Keratinocyte (primary cell): ENCODE results near the gene SRXN1. TPM values are rescaled to one million over a fixed set of nuclear protein-coding genes. Genes with fewer than 3 reads are reported as not detected.

ENCODE experiments used
- DNase-seq: peaks from one replicate; pipeline ENCODE4 v3.0.0-alpha.2; 2011; ENCODE audit warnings: low read depth, missing footprints, low spot score
- FAIRE-seq: peaks from 2 replicates; lab custom pipeline; 2011; peaks lifted over from hg19 to GRCh38; lab: Jason Lieb, UNC
- H2AFZ ChIP-seq: 2 replicates; pipeline ENCODE4 v1.6.0; 2012; ENCODE audit warnings: low read length, control low read depth, inconsistent platforms; ENCODE audit not compliant: control insufficient read depth
- H3K27ac ChIP-seq: 2 replicates; pipeline ENCODE4 v1.5.1; 2011; ENCODE audit warnings: low read length; ENCODE audit not compliant: control insufficient read depth, insufficient read depth
- H3K27me3 ChIP-seq: 3 replicates; pipeline ENCODE4 v1.6.0; 2011; ENCODE audit warnings: low read length; ENCODE audit not compliant: control insufficient read depth, insufficient read depth; ENCODE audit errors: extremely low read depth
- H3K36me3 ChIP-seq, 2 experiments: 2 replicates in 1 of 2; 3 replicates in 1 of 2; pipeline ENCODE4 v1.5.1; 2011; ENCODE audit warnings: low read length in 2 of 2, mild to moderate bottlenecking in 1 of 2; ENCODE audit not compliant: control insufficient read depth in 2 of 2, insufficient read depth in 2 of 2; ENCODE audit errors: extremely low read depth in 1 of 2
- H3K4me1 ChIP-seq: 3 replicates; pipeline ENCODE4 v1.5.1; 2011; ENCODE audit warnings: low read length; ENCODE audit not compliant: control insufficient read depth, insufficient read depth; ENCODE audit errors: extremely low read depth
- H3K4me2 ChIP-seq: 3 replicates; pipeline ENCODE4 v1.6.0; 2011; ENCODE audit warnings: low read depth, low read length; ENCODE audit not compliant: control insufficient read depth, insufficient read depth; ENCODE audit errors: extremely low read depth
- H3K4me3 ChIP-seq, 3 experiments: fragments of 200-600 bp in 1 of 3; sonication (generic) in 1 of 3; 2 replicates in 2 of 3; 3 replicates in 1 of 3; pipeline ENCODE4 v1.5.1; 2011 to 2016; ENCODE audit warnings: low read length in 3 of 3, mild to moderate bottlenecking in 3 of 3, control low read depth in 2 of 3, inconsistent platforms in 1 of 3, low read depth in 1 of 3, mixed read lengths in 1 of 3, mixed run types in 1 of 3, moderate library complexity in 1 of 3; ENCODE audit not compliant: control insufficient read depth in 2 of 3, insufficient read depth in 2 of 3; ENCODE audit errors: extremely low read depth in 1 of 3
- H3K79me2 ChIP-seq: 2 replicates; pipeline ENCODE4 v1.6.0; 2012; ENCODE audit warnings: low read length; ENCODE audit not compliant: control insufficient read depth, insufficient read depth
- H3K9ac ChIP-seq: 3 replicates; pipeline ENCODE4 v1.6.0; 2011; ENCODE audit warnings: low read length; ENCODE audit not compliant: control insufficient read depth, insufficient read depth; ENCODE audit errors: extremely low read depth
- H3K9me1 ChIP-seq: 3 replicates; pipeline ENCODE4 v1.6.0; 2011; ENCODE audit warnings: low read length; ENCODE audit not compliant: control insufficient read depth, insufficient read depth; ENCODE audit errors: extremely low read depth
- H3K9me3 ChIP-seq: 2 replicates; pipeline ENCODE4 v1.5.1; 2012; ENCODE audit warnings: low read depth, low read length; ENCODE audit not compliant: control insufficient read depth
- H4K20me1 ChIP-seq: 3 replicates; pipeline ENCODE4 v1.6.0; 2011; ENCODE audit warnings: low read length; ENCODE audit not compliant: control insufficient read depth, insufficient read depth; ENCODE audit errors: extremely low read depth
- CTCF ChIP-seq, 3 experiments: IDR thresholded peaks in 1 of 3; conservative IDR thresholded peaks in 1 of 3; optimal IDR thresholded peaks in 1 of 3; 2 replicates in 2 of 3; 3 replicates in 1 of 3; pipeline versions ENCODE3 to v1.5.1; 2011; ENCODE audit warnings: low read length in 3 of 3, mild to moderate bottlenecking in 3 of 3, moderate library complexity in 2 of 3, control low read depth in 1 of 3, inconsistent platforms in 1 of 3; ENCODE audit not compliant: insufficient read depth in 2 of 3; ENCODE audit errors: extremely low read depth in 1 of 3
- EZH2 ChIP-seq: IDR thresholded peaks from one replicate; pipeline ENCODE4 v1.6.1; 2012; ENCODE audit warnings: inconsistent platforms, mild to moderate bottlenecking, low read length, moderate library complexity
- dilution Hi-C: fragments of 300-500 bp; cut with MboI; formaldehyde crosslinking; loops from one replicate; pipeline ENCODE4 v1.7.0; 2020; ENCODE audit warnings: low sequenced_read_pairs; ENCODE audit not compliant: extremely low pct_ligation_motif_present
- polyA plus RNA-seq, 5 experiments: library from polyadenylated mRNA; depleted of rRNA in 3 of 5; stranded (reverse) in 3 of 5; stranded (forward) in 1 of 5; unstranded in 1 of 5; fragments of >200 nt; gene quantifications; 1 replicate in 1 of 5; 2 replicates in 3 of 5; 3 replicates in 1 of 5; pipeline versions ENCODE4 v1.2.1 to v1.2.3, GENCODE V29; 2011 to 2012; ENCODE audit warnings: missing spikeins in 2 of 5, low read depth in 1 of 5, low replicate concordance in 1 of 5

SRXN1 gene
- polyA plus RNA-seq, 1 donor (not counting 4 experiments of a cell fraction or from before 2014, with no cell fraction given): 51.7 TPM

- Histone ChIP-seq H3K9ac (no peak overlapping the region), H3K27ac (no peak overlapping the region), H3K9me3 (no peaks in the 10 kb centered on the region), H3K27me3 (peaks cover 19% of the 10 kb centered on the region), H3K9me1 (no peaks in the 10 kb centered on the region), H4K20me1 (no peaks in the 10 kb centered on the region), H3K4me2 (no peak overlapping the region), H2AFZ (no peak overlapping the region), H3K36me3 (no peaks in the 10 kb centered on the region), H3K79me2 (no peaks in the 10 kb centered on the region), H3K4me1 (no peaks in the 10 kb centered on the region), H3K4me3 (no peak overlapping the region)
- no peak for TF ChIP-seq CTCF (optimal IDR thresholded peaks at IDR 0.05 in 1 of 3, IDR thresholded peaks at IDR 0.05 in 1 of 3, conservative IDR thresholded peaks at IDR 0.05 in 1 of 3; ENCODE audit: extremely low read depth in 1 of 3, insufficient read depth in 2 of 3, low read length in 3 of 3)
- dilution Hi-C loops: no loop called here
- FAIRE-seq (no peak), DNase-seq (no peak)
These were observed 30.0 kb downstream of the SRXN1 start for GRCh38 chr20:623021-623420.

GRCh38 chr20:622161-622560 is 30.8 kb downstream of the SRXN1 start:
- Histone ChIP-seq H3K9ac (no peak overlapping the region), H4K20me1 (no peaks in the 10 kb centered on the region), H3K4me2 (no peak overlapping the region), H3K9me1 (no peaks in the 10 kb centered on the region), H3K27me3 (peaks cover 19% of the 10 kb centered on the region), H3K9me3 (no peaks in the 10 kb centered on the region), H2AFZ (no peak overlapping the region), H3K4me1 (no peaks in the 10 kb centered on the region), H3K4me3 (no peak overlapping the region), H3K79me2 (no peaks in the 10 kb centered on the region), H3K36me3 (no peaks in the 10 kb centered on the region), H3K27ac (no peak overlapping the region)
- FAIRE-seq (no peak), DNase-seq (no peak)
- dilution Hi-C loops: no loop called here
- TF ChIP-seq EZH2: no peak
- no peak for TF ChIP-seq CTCF (optimal IDR thresholded peaks at IDR 0.05 in 1 of 3, IDR thresholded peaks at IDR 0.05 in 1 of 3, conservative IDR thresholded peaks at IDR 0.05 in 1 of 3; ENCODE audit: extremely low read depth in 1 of 3, insufficient read depth in 2 of 3, low read length in 3 of 3)
